Superior temporal gyrus (tissue), 1 donor: ENCODE data around the gene RGS3.
A peak's percentile ranks its signal among the peaks of the same experiment; 100 is the strongest.

Experiments
- DNase-seq: peaks from one replicate; pipeline ENCODE4 v3.0.0-alpha.2; 2016; ENCODE audit errors: extremely low spot score

The RGS3 gene

GRCh38 chr9:113600023-113600823, 136.7 kb downstream of the RGS3 start:
- DNase-seq, result no peak

- no peak for DNase-seq
Measured at GRCh38 chr9:113600871-113601614, 137.5 kb downstream of the RGS3 start.

- DNase-seq, result no peak
Measured at GRCh38 chr9:113601656-113602055, 138.1 kb downstream of the RGS3 start.

DNA sequence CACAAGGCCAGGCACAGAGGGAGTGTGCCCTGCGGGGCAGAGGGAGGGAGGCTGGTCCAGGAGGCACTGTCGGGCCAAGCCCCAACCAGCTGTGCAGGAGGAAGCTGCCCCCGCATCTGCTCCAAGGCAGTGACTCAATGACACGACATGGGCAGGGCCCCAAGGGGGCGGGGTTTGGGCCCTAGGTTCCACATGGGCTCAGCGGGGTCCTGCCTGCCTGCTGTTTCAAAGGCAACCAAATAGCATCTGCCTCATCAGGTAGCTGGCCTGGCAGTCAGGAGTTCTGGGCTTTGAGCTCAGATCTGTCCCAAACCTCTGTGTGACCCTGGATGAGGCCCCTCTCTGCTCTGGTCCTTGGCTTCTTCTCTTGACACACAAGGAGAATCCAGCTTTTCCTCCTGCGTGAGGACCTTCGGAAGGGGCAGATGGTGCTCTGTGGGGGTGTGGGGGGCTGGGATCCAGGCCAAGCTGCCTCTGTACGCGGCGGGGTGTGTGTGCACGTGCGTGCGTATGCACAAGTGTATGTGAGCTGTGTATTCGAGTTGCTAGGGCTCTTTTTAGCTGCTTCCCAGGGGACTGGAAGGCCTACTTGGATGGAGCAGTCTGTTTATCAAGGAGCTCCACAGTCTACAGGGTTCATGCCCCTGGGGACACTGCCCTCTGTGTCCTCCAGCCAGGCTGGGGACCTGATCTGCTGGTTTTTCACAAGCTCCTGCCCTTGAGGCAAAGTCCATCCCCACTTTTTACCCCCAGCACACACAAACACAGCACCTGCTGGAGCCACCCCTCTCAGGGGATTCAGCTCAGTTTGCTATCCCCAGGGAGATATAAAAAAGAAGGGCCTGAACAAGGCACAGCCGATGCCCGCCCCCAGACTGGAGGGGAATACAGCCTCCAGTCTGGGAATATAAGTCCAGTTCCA, 138.9 kb downstream of the RGS3 start:
- no peak for DNase-seq

DNA sequence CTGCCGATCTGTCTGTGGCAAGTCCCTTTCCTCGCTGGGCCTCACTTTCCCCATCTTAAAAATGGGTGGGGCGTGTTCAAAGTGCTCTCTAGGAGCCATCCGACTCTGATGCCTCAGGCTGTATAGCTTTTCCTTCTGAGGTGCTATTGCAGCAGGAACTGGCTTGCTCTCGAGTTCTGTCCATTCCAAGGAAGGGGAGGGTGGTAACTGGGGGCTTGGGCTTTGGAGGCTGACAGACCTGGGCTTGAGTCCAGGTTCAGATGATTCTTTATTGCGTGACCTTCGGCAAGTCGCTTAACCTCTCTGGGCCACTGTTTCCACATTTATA, 139.5 kb downstream of the RGS3 start:
- no peak for DNase-seq

- DNase-seq, result no peak
Measured at GRCh38 chr9:113603773-113604172, 140.2 kb downstream of the RGS3 start.

- no peak for DNase-seq
Measured at GRCh38 chr9:113604393-113604792, 140.9 kb downstream of the RGS3 start.

DNA sequence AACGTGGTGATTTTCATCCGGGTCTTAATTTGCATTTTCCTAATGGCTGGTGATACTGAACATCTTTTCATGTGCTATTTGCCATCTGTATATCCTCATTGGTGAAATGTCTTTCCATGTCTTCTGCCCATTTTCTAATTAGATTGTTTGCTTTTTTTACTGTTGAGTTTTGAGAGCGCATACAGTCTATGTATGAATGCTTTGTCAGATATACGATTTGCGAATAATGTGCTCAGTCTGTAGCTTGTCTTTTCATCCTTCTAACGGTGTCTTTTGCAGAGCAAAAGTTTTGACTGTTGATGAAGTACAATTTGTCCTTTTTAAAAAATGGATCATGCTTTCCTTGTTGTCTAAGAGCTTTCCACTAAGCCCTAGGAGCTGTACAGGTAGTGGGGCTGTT, 143.0 kb downstream of the RGS3 start:
- DNase-seq, result no peak

- no peak for DNase-seq
Measured at GRCh38 chr9:113608082-113608685, 144.7 kb downstream of the RGS3 start.

DNA sequence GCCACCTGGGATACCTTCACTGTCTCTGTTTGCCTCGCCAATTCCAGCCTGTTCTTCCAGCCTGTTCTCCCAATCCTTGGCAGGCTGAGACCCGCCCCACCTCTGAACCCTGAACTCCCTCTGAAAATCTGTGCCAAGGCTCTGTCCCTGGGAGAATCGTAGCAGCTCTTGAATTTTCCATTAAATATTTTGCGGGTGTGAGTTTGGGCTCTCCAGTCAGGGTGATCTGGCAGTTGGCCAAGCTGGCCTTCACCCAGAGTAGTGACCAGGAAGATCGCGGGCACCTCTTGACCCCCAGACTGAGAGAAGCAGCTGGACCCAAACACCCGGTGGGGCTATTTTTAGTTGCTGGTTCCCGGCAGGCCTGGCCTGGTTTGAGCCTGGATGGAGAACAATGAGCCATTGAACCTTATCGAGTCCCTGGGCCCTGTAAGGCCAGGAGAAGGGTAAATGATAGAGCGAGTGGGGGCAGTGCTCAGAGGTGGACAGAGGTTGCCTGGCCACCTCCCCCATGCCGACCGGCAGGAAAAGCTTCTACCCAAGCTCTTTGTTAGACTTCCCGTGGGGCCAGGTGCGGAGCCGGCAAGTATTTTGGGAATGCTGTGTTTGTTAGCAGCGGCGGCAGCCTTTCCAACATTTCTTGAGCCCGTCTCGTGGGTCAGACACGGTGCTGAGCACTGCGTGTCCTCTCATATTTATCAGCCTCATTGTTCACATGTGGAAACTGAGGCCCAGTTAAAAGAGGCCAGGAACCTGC, 146.2 kb downstream of the RGS3 start:
- DNase-seq, result no peak

- no peak for DNase-seq
Measured at GRCh38 chr9:113611461-113612215, 148.1 kb downstream of the RGS3 start.

DNA sequence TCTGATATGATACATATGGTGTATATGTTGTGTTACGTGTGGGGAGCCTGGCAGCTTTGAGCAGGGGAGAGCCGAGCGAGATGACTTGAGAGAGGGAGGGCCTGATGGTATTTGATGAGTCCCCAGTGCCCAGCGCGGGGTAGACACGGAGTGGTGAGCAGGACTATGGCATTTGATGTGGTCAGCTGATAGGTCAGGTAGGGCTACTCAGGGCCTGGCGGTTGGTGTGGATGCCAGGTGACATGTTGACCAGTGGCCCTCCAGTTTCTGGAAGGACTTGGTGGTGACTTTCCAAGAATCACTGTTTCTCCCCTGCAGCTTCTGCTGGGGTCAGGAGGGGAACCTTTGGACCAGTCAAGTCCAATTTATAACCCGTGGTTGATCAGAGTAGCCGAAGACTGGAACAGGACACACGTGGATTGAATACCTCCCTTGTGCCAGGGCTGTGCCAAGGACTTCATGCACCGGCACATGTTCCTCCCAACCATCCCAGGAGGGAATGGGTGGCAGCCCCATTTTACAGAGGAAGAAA, 148.8 kb downstream of the RGS3 start:
- no peak for DNase-seq

- no peak for DNase-seq
Measured at GRCh38 chr9:113612828-113613227, 149.3 kb downstream of the RGS3 start.

DNA sequence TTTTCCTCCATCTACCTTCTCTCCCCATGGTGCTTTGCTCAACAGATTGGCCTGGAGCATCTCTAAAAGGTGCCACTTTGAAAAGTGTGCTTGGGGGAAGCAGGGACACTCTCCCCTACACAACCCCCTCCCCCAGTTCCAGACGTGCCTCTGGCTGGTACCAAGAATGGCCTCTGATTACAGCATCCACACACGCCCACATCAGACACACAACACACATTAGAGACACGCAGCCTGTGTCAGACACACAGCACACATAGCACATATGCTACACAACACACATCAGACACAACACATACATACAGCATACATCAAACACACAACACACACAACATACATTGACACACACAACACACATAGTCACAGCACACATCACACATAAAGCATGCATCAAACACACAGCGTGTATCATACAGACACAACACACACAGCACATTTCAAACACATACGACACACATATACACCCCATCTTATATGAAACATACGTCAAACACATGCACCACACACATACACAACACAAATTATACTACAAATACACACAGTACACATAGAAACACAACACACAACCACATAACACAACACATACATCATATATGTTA, 150.4 kb downstream of the RGS3 start:
- no peak for DNase-seq

DNA sequence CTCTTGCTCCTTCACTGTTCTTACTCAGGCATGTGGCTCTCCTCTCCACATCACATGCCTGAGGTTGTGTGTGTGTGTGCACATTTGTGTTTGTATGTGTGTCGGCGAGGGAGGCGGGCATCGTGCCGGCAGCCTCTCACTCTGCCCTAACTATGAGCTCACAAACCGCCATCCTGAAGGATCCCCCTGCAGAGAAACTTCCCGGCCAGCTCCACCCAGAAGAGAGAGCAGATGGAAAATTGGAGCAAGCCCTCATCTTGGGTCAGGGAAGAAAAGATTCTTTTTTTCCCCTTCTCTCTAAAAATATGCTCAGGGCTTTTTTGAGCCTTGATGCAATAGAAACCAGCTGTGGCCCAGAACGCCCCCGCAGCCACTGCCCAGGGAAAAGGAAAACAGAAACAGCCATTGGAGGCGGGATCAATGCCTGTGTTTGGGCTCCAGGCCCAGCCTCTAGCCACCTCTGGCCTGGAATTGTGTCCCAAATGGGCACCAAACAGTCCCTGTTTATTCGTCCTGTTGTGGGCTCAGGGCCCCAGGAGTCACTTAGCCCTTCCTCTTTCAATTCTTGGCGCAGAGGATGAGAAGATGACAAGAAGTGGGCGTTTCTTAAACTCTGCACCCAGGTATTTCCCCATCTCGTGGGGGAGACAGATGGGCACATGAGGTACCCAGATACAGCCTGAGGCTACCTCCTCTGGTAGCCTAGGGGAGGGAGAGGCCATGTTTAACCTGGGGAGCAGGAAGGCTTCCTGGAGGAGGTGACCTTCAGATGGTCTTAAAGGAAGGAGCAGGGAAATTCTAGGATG, 151.5 kb downstream of the RGS3 start:
- DNase-seq, result peak; percentile 40

DNA sequence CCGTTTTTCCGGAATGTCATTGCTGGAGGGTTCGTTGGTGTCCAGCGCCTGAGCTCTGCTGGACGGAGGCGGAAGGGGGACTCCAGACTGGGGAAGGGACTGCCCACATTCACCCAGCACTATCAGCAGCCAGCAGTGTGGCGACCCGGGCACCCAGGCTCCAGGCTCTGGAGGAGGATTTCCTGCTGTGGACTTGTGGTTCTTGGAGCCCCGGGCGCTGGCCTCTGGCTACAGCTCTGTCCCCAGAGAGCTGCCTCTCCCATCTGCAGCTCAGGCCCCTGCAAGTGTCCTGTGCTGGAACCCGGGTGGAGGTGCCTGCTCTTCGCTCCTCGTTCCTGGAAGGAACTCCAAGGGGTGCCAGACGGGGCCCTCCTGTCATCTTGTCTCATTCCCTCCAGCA, 152.6 kb downstream of the RGS3 start:
- no peak for DNase-seq

DNA sequence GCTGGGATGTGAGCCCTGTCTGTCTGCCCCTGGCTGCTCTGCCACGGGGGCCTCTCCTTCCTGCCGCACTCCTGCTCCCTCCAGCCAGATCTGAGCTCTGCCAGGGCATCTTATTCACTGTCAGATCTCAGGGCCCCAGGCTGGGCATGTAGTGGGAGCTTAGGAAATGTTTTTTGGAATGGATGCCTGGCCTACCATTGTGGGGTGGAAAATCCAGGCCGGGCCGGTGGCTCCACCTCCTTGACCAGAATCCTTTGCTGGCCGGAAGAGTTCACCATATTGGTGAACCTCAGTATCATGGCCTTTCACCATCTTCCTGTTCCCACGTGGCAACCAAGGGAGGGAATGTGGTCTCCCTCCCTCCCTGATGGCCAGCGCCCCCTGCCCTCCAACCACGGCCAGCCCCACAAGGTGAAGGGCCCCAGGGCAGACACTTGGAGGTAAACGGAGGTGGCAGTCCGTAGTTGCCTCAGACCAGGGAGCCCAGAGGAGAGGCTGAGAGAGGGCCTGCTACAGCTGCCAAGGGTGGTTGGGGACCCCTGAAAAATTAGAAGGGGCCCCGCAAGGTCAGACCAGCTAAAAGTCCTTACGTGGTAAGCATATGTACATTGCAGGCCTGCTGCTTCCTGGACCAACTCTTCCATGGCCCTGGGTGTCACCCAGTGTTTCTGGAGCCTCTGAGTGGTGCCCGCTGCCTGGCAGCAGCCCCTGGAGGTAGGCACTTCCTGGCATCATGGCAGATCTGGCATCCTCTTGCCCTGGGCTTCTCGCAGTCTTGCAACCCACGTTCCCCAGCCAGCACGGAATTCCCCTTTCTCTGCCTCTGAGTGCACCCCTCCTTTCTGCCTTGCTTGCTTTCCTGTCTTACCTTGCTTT, 153.3 kb downstream of the RGS3 start:
- no peak for DNase-seq

GRCh38 chr9:113617550-113617949, 154.0 kb downstream of the RGS3 start:
- DNase-seq, result no peak
